Activated CD8-positive, alpha-beta memory T cell treated with anti-CD3 and anti-CD28 coated beads, Interleukin-2, amount 50 U/mL, for 4 hours (primary cell): ENCODE results near the gene EIF4E2.
"Not testable (repeated sequence)": the region's sequence is repeated elsewhere in the genome, so short reads cannot be mapped to it uniquely, and the experiment has no call there.

Source experiments
- DNase-seq: peaks from one replicate; pipeline ENCODE4 v3.0.0-alpha.2; 2020

EIF4E2 gene

GRCh38 chr2:232522623-232523401 lies 27.7 kb upstream of the EIF4E2 start:
- no peak for DNase-seq

- DNase-seq, result no peak
Measured at GRCh38 chr2:232523402-232523681, 27.1 kb upstream of the EIF4E2 start.

- DNase-seq, result no peak
Measured at GRCh38 chr2:232523682-232524597, 26.5 kb upstream of the EIF4E2 start.

GRCh38 chr2:232524771-232525170 lies 25.7 kb upstream of the EIF4E2 start:
- DNase-seq, result no peak

GRCh38 chr2:232525199-232525598 lies 25.3 kb upstream of the EIF4E2 start:
- DNase-seq, result no peak

- no peak for DNase-seq
Measured at GRCh38 chr2:232525791-232526371, 24.6 kb upstream of the EIF4E2 start, which contains the start of gene CHRND. CHRND (plus strand) TSS chr2:232526160; CDS start chr2:232526216, 56 bp downstream.

GRCh38 chr2:232526372-232526941 lies 24.0 kb upstream of the EIF4E2 start:
- no peak for DNase-seq

- no peak for DNase-seq
Measured at GRCh38 chr2:232527905-232528470, 22.5 kb upstream of the EIF4E2 start.

GRCh38 chr2:232528746-232529460 lies 21.6 kb upstream of the EIF4E2 start:
- no peak for DNase-seq

GRCh38 chr2:232529806-232530547 lies 20.5 kb upstream of the EIF4E2 start:
- DNase-seq, result no peak

- DNase-seq, result no peak
Measured at GRCh38 chr2:232530626-232531260, 19.7 kb upstream of the EIF4E2 start.

- DNase-seq, result no peak
Measured at GRCh38 chr2:232532419-232532818, 18.1 kb upstream of the EIF4E2 start.

GRCh38 chr2:232532821-232533220 lies 17.7 kb upstream of the EIF4E2 start:
- not testable (repeated sequence) for DNase-seq

- DNase-seq, result no peak
Measured at GRCh38 chr2:232533944-232534710, 16.4 kb upstream of the EIF4E2 start.

- no peak for DNase-seq
Measured at GRCh38 chr2:232534940-232535651, 15.4 kb upstream of the EIF4E2 start.

- no peak for DNase-seq
Measured at GRCh38 chr2:232535761-232536530, 14.5 kb upstream of the EIF4E2 start.

- no peak for DNase-seq
Measured at GRCh38 chr2:232537079-232537478, 13.4 kb upstream of the EIF4E2 start.

- DNase-seq, result no peak
Measured at GRCh38 chr2:232537499-232537898, 13.0 kb upstream of the EIF4E2 start.

- DNase-seq, result no peak
Measured at GRCh38 chr2:232538671-232539070, 11.8 kb upstream of the EIF4E2 start.
